SK-N-SH (cell line): ENCODE results near the gene SCARB1.

Experiments
- CTCF ChIP-seq: fragments of 200-600 bp; sonication (generic); IDR thresholded peaks from 2 replicates; pipeline ENCODE4 v1.6.1; 2017; ENCODE audit warnings: antibody characterized with exemption, mild to moderate bottlenecking, moderate library complexity
- EP300 ChIP-seq, 2 experiments: IDR thresholded peaks; 2 replicates each; pipeline versions ENCODE4 v1.4.0 to v1.6.1; 2012; ENCODE audit warnings: borderline replicate concordance in 1 of 2, low read depth in 1 of 2, low read length in 1 of 2
- EZH2phosphoT487 ChIP-seq: fragments of 200-600 bp; sonication (generic); IDR thresholded peaks from 2 replicates; pipeline ENCODE4 v1.6.1; 2017; ENCODE audit warnings: low read depth, mixed run types, mild to moderate bottlenecking, antibody characterized with exemption, moderate library complexity, borderline replicate concordance
- FOXM1 ChIP-seq: IDR thresholded peaks from 2 replicates; pipeline ENCODE4 v1.4.0; 2012; ENCODE audit warnings: low read depth, mild to moderate bottlenecking
- GABPA ChIP-seq: IDR thresholded peaks from 2 replicates; pipeline ENCODE4 v1.4.0; 2012; ENCODE audit warnings: low read depth, mild to moderate bottlenecking
- MXI1 ChIP-seq: IDR thresholded peaks from 2 replicates; pipeline ENCODE4 v1.6.1; 2012; ENCODE audit warnings: mild to moderate bottlenecking, low read depth, low read length, improper control_type of control experiment
- POLR2AphosphoS5 ChIP-seq: IDR thresholded peaks from 2 replicates; pipeline ENCODE4 v1.6.1; 2012; ENCODE audit warnings: low read depth, low read length
- RAD21 ChIP-seq: IDR thresholded peaks from 2 replicates; pipeline ENCODE4 v1.6.1; 2012; ENCODE audit warnings: mild to moderate bottlenecking, low read length
- TAF1 ChIP-seq: IDR thresholded peaks from 2 replicates; pipeline ENCODE4 v1.6.1; 2012; ENCODE audit warnings: low read depth, mild to moderate bottlenecking, low read length, moderate library complexity, borderline replicate concordance
- USF1 ChIP-seq: IDR thresholded peaks from 2 replicates; pipeline ENCODE4 v1.4.0; 2012; ENCODE audit warnings: low read depth, borderline replicate concordance
- YY1 ChIP-seq: IDR thresholded peaks from 2 replicates; pipeline ENCODE4 v1.4.0; 2012; ENCODE audit warnings: low read depth, mild to moderate bottlenecking

- TF ChIP-seq EP300 (IDR thresholded peaks at IDR 0.05; ENCODE audit: borderline replicate concordance in 1 of 2, low read depth in 1 of 2, low read length in 1 of 2) (no peak), CTCF (no peak), POLR2AphosphoS5 (no peak), TAF1 (no peak), MXI1 (no peak), EZH2phosphoT487 (no peak), USF1 (no peak), GABPA (no peak), FOXM1 (no peak), YY1 (no peak), RAD21 (no peak)
These were observed 3.3 kb upstream of the SCARB1 start for GRCh38 chr12:124866883-124867400.
